ENCODE results near the gene KRT83. TPM values are rescaled to one million over a fixed set of nuclear protein-coding genes. Genes with fewer than 3 reads are reported as not detected.

The KRT83 gene
- total and polyA plus RNA-seq, 2 donors (not counting 1 experiment from before 2014, with no cell fraction given) = not detected

DNA sequence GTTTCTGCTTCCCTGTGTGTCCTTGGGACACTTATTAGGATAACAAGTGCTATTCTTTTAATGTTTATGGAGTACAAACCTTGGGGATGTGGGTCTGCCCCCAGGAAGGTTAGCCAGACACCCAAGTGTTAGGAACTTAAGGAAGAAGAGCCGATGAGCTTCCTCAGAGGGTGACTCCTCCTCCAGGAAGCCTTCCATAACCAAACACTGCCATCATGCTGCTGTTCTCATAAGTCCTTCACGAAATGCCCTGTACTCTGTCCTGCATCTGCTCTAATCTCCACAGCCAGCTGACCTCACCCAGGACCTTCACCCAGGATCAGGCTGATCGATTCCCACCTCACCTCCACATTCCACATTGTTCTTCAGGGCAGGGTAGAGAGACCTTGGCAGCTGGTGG lies 47.3 kb upstream of the KRT83 start:
- Histone ChIP-seq H3K9me3 (ENCODE audit: control insufficient read depth, insufficient read depth, low read depth, low read length) (no peaks in the 10 kb centered on the region), H2AFZ (ENCODE audit: low read length) (no peak overlapping the region), H3K4me1 (ENCODE audit: control insufficient read depth, extremely low read depth, insufficient read depth, low read length) (no peaks in the 10 kb centered on the region), H3K36me3 (ENCODE audit: control insufficient read depth, insufficient read depth, low read length) (no peaks in the 10 kb centered on the region), H3K27me3 (ENCODE audit: control insufficient read depth, insufficient read depth, low read length) (peaks cover 8% of the 10 kb centered on the region), H3K4me2 (ENCODE audit: extremely low read depth, insufficient read depth, low read length) (no peak overlapping the region), H3K4me3 (replicated peaks in 1 of 4; ENCODE audit: control extremely low read depth in 1 of 4, insufficient read depth in 1 of 4, low read depth in 3 of 4, low read length in 4 of 4) (no peak overlapping the region), H3K27ac (ENCODE audit: insufficient read depth, low read length) (no peak overlapping the region), H3K9ac (ENCODE audit: insufficient read depth, low read length) (no peak overlapping the region), H3K79me2 (ENCODE audit: control insufficient read depth, insufficient read depth, low read length) (no peaks in the 10 kb centered on the region), H4K20me1 (ENCODE audit: control insufficient read depth, extremely low read depth, insufficient read depth, low read length) (no peaks in the 10 kb centered on the region)
- TF ChIP-seq, protein P1, sequence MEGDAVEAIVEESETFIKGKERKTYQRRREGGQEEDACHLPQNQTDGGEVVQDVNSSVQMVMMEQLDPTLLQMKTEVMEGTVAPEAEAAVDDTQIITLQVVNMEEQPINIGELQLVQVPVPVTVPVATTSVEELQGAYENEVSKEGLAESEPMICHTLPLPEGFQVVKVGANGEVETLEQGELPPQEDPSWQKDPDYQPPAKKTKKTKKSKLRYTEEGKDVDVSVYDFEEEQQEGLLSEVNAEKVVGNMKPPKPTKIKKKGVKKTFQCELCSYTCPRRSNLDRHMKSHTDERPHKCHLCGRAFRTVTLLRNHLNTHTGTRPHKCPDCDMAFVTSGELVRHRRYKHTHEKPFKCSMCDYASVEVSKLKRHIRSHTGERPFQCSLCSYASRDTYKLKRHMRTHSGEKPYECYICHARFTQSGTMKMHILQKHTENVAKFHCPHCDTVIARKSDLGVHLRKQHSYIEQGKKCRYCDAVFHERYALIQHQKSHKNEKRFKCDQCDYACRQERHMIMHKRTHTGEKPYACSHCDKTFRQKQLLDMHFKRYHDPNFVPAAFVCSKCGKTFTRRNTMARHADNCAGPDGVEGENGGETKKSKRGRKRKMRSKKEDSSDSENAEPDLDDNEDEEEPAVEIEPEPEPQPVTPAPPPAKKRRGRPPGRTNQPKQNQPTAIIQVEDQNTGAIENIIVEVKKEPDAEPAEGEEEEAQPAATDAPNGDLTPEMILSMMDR (conservative IDR thresholded peaks at IDR 0.05 in 1 of 2, IDR thresholded peaks at IDR 0.05 in 1 of 2; ENCODE audit: low read depth in 1 of 2, low read length in 2 of 2) = no peak
- TF ChIP-seq EZH2 (IDR thresholded peaks at IDR 0.05; ENCODE audit: low read length, missing control alignments) = no peak
- no peak for DNase-seq (ENCODE audit: low read depth in 2 of 2)

DNA sequence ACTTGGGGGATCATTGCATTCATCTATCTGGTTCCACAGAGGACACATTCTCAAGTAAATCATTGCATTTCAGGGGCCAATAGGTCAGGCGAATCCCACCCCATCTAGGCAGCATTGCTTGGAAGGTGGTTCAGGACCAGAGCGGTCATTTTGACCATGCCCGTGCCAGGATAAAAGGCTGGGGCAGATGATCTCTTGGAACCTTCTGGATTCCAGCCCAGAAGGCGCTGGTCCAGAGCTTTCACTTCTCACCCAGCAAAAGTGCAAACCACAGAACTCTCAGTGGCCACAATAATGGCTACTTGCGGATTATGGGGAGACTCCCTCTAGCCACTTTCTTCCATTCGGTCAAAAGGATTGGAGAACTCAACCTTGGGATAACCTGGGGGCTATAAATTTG lies 46.7 kb upstream of the KRT83 start:
- Histone ChIP-seq H4K20me1 (ENCODE audit: control insufficient read depth, extremely low read depth, insufficient read depth, low read length) (no peaks in the 10 kb centered on the region), H2AFZ (ENCODE audit: low read length) (no peak overlapping the region), H3K36me3 (ENCODE audit: control insufficient read depth, insufficient read depth, low read length) (no peaks in the 10 kb centered on the region), H3K9ac (ENCODE audit: insufficient read depth, low read length) (no peak overlapping the region), H3K9me3 (ENCODE audit: control insufficient read depth, insufficient read depth, low read depth, low read length) (no peaks in the 10 kb centered on the region), H3K27ac (ENCODE audit: insufficient read depth, low read length) (no peak overlapping the region), H3K79me2 (ENCODE audit: control insufficient read depth, insufficient read depth, low read length) (no peaks in the 10 kb centered on the region), H3K27me3 (ENCODE audit: control insufficient read depth, insufficient read depth, low read length) (peaks cover 8% of the 10 kb centered on the region), H3K4me2 (ENCODE audit: extremely low read depth, insufficient read depth, low read length) (no peak overlapping the region), H3K4me3 (replicated peaks in 1 of 4; ENCODE audit: control extremely low read depth in 1 of 4, insufficient read depth in 1 of 4, low read depth in 3 of 4, low read length in 4 of 4) (no peak overlapping the region), H3K4me1 (ENCODE audit: control insufficient read depth, extremely low read depth, insufficient read depth, low read length) (no peaks in the 10 kb centered on the region)
- TF ChIP-seq, protein P1 (conservative IDR thresholded peaks at IDR 0.05 in 1 of 2, IDR thresholded peaks at IDR 0.05 in 1 of 2; ENCODE audit: low read depth in 1 of 2, low read length in 2 of 2) = no peak
- no peak for TF ChIP-seq EZH2 (IDR thresholded peaks at IDR 0.05; ENCODE audit: low read length, missing control alignments)
- DNase-seq (ENCODE audit: low read depth in 2 of 2) = no peak

DNA sequence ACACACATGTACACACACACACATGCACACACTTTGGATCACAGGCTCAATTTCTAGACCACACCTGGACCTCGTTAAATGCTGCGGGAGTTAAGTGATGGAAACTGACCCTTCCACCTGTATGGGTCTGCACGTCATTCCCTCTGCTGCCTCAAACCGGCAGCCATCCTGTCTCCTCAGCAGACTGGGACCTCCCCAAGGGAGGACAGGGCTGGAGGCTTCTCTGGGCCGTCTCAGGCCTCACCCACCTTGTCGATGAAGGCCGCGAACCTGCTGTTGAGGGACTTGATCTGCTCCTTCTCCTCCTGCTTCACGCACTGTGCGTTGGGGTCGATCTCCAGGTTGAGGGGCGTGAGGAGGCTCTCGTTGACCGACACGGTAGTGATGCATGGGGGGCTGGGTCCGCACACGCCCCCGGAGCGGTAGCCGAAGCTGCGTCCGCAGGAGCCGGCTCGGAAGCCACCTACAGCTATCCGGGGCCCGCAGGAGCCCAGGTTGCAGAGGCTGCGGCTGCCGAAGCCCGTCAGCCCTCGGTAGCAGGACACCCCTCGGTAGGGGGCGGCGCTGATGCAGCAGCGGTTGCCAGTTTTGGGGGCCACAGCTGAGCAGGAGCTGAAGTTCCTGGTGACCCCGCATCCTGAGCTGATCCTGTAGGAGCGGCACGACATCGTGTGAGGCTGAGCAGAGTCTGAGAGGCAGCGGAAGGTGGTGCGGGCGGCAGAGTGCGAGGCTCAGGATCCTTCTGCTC lies 45.7 kb upstream of the KRT83 start, which contains the start of gene KRT85:
Gene KRT85 (minus strand): TSS at position 744 of the 748 bp plus-strand sequence. CDS start 76 bp downstream, at position 668.
- Histone ChIP-seq H2AFZ (ENCODE audit: low read length) (no peak within 1 kb of the TSS), H3K27me3 (ENCODE audit: control insufficient read depth, insufficient read depth, low read length) (peaks cover 8% of the 10 kb centered on the region)

More for the DNA sequence above, 45.7 kb upstream of the KRT83 start, which contains the start of gene KRT85:
- Histone ChIP-seq H3K9me3 (ENCODE audit: control insufficient read depth, insufficient read depth, low read depth, low read length) (no peaks in the 10 kb centered on the region), H3K27ac (ENCODE audit: insufficient read depth, low read length) (no peak within 1 kb of the TSS), H4K20me1 (ENCODE audit: control insufficient read depth, extremely low read depth, insufficient read depth, low read length) (no peaks in the 10 kb centered on the region), H3K36me3 (ENCODE audit: control insufficient read depth, insufficient read depth, low read length) (no peaks in the 10 kb centered on the region), H3K4me1 (ENCODE audit: control insufficient read depth, extremely low read depth, insufficient read depth, low read length) (no peaks in the 10 kb centered on the region), H3K4me3 (replicated peaks in 1 of 4; ENCODE audit: control extremely low read depth in 1 of 4, insufficient read depth in 1 of 4, low read depth in 3 of 4, low read length in 4 of 4) (no peak within 1 kb of the TSS), H3K9ac (ENCODE audit: insufficient read depth, low read length) (no peak within 1 kb of the TSS), H3K4me2 (ENCODE audit: extremely low read depth, insufficient read depth, low read length) (no peak within 1 kb of the TSS), H3K79me2 (ENCODE audit: control insufficient read depth, insufficient read depth, low read length) (no peaks in the 10 kb centered on the region)
- no peak for DNase-seq (ENCODE audit: low read depth in 2 of 2)
- TF ChIP-seq, protein P1 (conservative IDR thresholded peaks at IDR 0.05 in 1 of 2, IDR thresholded peaks at IDR 0.05 in 1 of 2; ENCODE audit: low read depth in 1 of 2, low read length in 2 of 2) = no peak
- TF ChIP-seq EZH2 (IDR thresholded peaks at IDR 0.05; ENCODE audit: low read length, missing control alignments) = no peak

All from fibroblast of lung (primary cell).